Stimulated activated CD8-positive, alpha-beta memory T cell treated with anti-CD3 and anti-CD28 coated beads, Interleukin-4, amount 100 ng/mL, for 1 hour (primary cell): ENCODE measurements around the gene PRKAG2.
"Not testable (repeated sequence)": the region's sequence is repeated elsewhere in the genome, so short reads cannot be mapped to it uniquely, and the experiment has no call there.

Experiments
- DNase-seq, 2 donors: peaks; one replicate each; pipeline ENCODE4 v3.0.0-alpha.2; 2020; ENCODE audit warnings: low read depth in 2 of 2, low spot score in 1 of 2

Gene PRKAG2

DNA sequence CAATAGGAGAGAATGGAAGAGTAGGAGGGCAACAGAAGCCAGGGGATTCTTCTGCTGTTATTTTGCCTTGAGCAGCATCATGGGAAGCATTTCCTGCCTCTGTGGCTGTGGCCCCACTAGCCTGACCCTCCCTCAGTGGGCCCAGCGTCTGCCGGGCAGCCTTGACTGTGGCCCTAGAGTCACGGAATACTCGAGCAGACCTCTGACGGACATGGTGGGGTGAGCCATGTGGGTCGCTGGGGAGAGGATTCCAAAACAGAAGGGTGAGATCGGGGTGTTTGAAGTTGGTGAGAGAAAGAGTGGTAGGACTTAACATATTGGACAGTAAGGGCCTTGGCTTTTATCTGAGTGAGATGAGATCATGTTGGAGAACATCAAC is 8.3 kb upstream of the PRKAG2 start:
- no peak for DNase-seq

DNA sequence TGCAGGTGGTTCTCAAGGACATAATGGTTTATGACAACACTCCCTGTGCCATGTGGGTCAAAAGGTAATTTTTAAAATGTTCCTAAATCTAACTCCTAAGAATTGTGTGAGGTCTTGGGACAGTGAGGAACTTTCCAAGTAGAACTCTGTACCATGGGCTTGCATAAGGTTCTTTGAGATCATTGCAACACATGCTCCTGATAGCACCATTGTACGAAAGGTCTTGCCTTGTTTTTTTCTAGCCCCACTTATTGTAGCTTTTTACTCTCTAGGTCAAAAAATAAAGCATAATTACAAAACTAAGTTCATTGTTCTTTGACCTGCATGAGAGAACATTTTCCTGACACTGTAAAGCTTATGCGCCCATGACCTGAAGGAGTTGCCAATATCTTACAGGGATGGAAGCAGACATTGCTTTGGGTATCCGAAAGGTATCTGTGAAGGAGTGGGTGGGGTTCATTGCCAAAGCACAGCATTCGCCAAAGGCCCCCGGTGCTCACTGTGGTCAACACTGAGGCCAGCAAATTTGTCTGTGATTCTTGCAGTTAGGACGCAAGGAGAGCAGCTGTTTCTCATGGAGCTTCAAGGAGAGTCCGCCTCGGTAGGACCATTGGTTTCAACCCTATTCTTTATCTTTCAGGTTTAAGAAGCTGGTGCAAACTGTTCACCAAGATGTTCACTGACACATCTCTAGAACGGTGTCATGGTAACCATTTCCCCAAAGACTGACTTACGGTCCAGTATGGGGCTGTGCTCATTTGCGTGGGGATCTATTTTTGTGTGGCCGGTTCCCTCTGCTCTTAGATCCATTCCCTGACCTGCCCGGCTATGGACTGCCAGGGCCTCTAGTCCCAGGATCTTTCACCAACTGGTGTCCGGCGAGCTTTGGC is 7.6 kb upstream of the PRKAG2 start:
- DNase-seq = no peak

DNA sequence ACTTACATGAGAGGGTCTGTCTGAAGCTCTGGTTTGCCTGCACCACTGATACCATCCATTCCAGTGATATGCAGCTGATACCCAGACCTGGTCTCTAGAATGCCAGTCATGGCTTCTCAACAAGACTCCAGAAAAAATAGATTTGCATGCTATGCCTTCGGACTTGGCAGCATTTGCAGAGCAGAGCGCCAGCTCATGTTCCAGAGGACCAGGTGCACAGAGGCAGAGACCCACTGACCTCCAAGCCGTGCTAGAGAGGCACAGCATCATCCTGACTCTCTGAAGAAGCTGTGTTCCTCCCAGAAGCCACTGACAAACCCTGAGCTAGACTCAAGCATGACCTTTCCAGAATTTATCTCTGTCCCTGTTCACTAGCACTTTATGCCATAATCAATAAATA is 6.9 kb upstream of the PRKAG2 start:
- DNase-seq = no peak

DNA sequence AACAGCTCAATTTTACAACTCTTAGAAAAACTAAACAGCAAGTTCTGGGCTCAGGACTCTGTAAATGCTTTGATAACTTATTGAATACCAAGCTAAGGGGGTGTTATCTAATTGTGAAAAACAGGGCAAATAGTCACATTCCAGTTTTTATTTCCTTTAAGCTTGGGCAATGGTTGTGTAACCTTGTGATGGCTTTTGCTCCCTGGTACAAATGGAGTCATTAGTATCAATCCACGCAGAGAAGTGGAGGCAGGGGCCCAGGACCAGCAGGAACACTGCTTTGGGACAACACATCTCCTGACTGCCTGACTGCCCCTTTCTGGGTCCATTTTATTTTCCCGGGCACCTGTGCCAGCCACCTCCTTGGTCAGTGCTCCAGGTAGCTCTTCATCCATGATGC is 5.8 kb upstream of the PRKAG2 start:
- no peak for DNase-seq

DNA sequence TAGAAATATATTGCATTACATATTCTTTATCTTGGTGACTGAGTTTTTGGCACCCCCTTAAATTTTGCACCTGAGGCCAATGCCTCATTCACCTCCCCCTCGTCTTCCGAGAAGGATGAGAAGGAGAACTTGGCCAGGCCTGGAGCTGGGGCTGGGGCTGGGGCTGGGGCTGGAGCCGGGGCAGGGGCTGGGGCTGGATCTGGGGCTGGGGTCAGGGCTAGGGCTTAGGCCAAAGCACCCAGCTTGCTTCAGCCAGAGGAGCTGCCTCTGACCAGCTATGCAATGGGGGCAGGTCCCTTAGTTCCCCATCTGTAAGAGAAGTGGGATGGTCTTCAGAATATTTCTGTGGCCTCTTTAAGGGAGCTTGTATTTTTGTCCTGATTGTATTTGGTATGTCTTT is 3.8 kb upstream of the PRKAG2 start:
- DNase-seq = no peak

DNA sequence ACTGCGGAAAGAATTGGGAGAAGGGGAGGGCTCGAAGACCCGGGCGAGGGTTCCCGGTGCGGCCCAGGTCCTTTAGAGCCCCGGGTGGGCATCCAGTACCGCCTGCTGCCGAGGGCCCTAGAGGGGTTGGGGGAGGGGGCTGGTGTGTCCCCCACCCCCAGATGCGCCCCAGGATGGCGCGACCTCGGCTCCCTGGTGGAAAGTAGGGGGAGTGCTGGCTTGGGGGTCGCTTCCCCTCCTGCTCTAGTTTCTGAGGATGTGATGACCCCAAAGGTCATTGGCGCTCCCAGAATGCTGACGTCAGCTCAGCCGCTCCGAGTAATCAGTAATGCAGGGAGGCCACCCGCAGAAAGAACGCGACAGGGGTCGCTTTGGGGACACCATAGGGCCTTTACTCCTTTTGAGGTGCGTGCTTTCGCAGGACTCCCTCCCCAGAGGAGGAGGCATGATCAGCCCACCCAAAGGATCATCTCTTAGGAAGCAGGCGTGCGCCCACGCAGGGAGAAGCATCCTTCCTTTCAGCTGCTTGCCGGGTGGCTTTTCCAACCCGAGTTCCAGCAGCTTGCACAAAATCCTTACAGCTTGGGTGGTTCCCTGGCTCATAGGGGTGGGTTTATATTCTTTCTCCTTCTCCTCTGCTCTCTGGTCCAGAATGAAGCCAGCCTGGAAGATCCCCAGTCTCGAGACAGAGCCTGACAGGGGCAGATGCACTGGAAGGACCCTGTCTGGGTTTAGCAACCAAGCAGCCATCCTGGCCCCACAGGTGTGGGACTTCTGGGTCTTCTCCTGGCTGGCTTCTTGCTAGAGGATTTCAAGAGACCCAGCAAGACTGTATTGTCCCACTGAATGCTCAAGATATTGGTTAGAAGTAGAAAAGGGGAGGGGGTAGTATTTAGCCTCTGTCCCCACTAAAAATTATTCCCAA is 1.3 kb upstream of the PRKAG2 start:
- no peak for DNase-seq

DNA sequence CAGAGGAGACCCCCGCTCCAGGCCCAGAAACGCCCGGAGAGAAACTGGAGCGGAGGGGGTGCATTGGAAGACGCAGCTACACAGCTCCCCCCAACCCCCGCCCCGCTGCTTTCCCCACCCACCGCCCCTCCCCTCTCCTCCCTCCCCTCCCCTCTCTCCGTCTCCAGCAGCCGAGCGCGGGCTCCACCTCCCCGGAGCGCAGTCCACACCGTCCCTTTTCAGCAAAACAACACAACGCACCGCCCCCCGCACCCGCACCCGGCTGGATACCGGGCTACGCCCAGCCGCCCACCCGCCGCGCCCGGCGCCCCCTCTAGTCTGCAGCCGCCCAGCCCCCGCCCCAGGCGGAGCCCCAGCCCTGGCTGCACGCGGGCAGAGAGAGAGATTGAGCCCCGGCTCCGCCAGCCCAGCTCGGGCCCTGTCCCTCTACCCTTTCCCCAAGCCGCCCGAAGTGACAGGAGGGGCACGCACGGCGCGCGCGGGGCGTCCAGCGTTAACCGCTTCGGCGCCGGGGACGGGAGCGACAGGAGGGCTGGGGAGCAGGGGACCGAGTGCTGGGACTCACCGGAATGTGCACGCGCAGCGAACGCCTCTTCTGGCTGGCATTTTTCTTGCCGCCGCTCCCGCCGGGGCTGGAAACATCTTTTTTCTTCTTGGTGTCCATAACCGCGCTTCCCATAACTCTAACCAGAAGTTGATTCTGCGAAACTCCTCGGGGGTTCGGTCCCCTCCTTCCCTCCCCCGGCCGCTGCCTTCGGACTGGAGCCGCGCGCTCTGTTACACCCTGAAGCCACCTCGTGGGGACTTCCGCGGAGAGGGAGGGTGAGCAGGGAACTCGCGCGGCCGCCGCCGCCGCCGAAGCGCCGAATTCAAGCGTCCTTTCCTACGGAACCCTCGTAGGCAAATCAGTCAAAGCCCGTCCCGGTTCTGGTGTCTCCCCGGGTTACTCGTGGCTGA is 695 bp downstream of the PRKAG2 start:
- peak; percentile 28 to 51 for DNase-seq

DNA sequence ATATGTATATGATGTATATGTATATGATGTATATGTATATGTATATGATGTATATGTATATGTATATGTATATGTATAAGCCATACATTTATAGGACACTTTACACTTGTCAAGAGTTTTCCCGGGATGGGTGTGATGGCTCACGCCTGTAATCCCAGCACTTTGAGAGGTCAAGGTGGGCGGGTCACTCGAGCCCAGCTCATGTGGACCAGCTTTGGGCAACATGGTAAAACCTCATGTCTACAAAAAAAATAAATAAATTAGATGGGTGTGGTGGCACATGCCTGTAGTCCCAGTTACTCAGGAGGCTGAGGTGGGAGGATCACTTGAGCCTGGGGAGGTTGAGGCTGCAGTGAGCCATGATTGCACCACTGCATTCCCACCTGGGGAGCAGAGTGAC is 2.4 kb downstream of the PRKAG2 start:
- DNase-seq = not testable (repeated sequence)

DNA sequence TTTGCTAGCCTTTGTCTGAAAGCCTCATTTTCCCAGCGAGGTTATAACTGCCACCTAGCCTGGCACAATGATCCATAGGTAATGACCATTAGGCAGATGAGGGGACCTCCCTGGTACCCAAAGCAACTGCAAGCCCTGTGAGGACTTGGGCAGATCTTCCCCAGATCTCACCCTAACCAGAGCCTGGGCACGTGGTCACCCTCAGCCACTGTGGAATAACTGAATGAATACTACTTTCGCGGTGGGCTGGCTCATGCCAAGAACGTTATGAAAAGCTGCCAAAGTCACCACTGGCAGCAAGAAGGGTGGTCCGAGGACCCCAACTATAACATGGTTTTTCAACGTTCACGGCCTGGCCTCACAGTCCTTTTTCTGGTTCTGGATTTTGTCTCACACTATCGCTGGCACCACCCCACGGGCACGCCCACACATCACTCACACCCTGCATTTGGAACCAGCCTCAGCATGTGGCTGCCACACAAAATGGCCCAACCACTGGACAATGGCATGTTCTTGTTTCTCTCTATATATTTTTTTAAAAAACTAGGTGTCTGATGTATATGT is 3.4 kb downstream of the PRKAG2 start:
- DNase-seq = no peak

DNA sequence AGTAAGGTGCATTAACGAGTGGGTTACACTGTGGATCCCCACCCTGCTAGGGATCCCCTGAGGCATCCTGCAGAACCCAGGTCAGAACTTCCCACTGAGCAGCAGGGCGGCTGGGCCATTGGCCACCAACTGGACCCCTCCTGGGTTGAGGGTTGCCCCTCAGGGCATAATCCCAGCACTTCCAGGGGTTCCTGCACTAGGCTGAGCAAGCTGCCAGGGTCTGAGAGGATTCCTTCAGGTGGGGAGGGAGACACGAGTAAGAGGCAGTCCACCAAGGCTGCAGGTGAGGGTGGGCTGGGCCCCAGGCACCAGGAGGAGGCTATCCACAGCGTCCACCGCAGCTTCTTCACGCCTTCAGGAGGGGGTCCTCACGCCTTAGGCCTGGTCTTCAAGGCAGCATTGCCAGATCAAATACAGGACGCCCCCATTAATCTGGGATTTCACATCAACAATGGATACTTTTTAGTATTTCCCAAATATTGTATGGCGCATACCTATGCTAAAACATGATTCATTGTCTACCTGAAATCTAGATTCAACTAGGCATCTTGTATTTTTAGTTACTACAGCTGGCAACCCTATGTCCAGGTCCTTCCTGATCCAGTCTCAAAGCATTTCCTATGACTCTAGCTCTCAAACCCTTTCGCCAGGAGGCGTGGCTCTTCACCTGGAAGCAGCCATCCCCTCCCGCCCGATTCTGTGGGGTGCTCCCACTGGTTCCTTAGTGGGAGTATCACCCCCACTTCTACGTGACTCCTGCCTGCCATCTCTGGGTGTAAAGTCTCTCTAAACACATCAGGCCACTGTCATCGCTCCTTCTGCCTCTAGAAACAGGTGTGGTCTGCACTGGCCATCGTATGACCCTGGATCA is 4.1 kb downstream of the PRKAG2 start:
- no peak for DNase-seq

DNA sequence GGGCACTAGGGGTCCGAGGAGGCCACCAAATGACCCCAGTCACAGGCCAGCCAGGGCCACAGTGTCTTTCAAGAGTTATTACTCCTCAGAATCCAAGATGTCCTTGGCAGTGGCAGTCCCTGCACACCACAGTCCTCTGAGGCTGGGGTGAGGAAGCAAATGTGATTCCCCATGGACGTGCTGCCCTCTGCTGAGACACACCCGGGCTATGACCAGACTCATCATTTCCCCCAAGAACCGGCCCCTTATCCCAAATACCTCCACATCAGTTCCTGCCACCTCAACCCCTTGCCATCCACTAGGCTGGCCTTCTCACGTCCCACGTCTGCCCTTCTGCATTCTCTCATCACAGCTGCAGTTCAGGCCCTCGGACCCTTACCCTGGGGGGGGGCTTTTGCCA is 5.0 kb downstream of the PRKAG2 start:
- no peak for DNase-seq

DNA sequence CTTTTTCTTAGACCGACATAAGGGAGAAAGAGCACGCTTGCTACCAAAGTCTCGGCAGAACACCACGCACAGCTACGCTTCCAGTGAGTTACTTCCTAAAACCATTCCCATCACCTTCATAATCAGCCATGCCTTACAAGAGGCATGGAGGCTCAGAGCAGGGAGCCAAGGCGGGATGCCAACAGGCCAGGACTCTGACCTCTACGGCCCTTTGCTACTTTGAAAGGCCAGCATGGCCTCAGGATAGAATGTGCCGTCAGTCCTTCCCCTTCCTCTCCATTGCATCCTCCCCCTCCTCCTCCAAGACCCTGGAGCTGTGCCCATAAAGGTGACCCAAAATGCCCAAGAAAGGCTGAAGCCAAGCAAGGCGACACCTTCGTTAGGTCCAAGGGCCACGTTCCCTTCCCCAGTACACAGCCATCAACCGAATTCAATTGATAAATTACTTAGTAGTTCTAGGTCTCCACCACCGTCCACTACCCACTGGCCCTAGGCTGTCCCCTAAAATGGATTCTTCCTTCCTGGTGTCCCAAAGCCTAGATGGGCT is 5.7 kb downstream of the PRKAG2 start:
- DNase-seq = no peak

DNA sequence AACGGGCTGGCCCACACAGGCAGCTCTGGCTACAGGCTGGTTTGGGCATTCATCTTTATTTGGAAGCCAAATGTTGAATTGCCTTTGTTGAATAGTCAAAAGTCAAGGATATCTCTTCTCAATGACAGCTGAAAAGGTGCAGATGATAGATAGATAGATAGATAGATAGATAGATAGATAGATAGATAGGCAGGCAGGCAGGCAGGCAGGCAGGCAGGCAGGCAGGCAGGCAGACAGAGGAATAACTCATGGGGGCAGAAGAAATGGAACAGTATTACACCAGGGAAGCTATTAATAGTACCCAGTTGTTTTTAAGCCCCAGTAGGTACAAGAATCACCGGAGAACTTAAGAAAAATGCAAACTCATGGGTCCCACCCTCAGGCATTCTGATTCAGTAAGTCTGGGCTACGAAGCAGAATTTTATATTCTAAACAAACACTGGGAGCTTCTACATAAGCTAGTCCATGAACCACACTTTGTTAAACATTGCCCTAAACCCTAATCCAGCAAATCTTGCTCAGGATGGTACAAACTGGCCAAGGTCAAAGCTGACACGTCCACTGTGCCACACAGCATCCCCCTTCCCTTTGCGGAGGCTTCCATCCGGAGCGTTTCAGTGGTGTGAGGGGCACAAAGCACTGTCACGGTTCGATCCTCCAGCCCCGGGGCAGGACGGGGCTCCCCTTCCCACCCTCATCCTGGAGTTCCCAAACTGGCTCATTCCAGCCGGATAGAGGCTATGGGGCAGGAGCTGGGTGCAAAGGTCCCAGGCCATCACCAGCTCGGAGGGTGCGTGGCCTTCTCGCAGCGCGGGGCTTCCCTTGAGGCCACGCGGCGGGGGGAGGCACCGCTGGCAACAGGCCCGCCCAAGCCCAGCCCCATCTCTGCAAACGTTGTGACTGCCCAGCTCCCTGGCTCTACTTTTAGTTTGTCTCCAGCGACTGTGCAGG is 6.7 kb downstream of the PRKAG2 start:
- no peak for DNase-seq

DNA sequence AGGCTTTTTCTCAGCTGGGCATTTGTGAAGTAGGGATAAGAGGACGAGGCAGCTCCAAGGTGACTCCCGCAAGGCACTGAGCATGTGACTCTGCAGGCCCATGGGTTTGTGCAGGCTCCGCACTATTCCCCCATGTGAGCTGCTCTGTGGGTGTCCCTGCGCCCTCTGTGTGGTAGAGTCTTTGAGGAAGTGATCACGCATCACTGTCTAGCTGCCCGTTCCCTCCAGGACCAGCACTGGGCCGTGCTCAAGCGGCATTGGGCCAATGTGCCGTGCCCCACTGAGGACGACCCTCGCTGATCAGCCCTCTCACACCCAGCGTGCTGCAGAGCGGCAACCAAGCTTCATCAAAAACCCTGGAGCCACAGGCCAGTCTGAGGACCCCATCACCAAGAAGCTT is 7.5 kb downstream of the PRKAG2 start:
- no peak for DNase-seq

DNA sequence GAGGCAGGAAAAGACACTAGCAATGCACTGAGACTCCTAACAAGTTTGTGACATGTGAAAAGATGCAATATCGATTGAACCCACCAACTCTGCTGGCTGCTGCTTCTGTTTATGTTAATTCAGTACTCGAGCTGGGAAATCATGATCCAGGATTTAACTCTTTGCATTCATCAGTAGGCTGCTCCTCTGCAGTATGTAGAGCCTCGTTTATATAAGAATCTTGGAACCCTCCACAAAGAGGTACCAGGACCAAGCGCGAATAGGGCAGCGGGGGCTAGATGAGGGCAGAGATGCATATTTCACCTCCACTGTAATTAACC is 7.8 kb downstream of the PRKAG2 start:
- DNase-seq = no peak

DNA sequence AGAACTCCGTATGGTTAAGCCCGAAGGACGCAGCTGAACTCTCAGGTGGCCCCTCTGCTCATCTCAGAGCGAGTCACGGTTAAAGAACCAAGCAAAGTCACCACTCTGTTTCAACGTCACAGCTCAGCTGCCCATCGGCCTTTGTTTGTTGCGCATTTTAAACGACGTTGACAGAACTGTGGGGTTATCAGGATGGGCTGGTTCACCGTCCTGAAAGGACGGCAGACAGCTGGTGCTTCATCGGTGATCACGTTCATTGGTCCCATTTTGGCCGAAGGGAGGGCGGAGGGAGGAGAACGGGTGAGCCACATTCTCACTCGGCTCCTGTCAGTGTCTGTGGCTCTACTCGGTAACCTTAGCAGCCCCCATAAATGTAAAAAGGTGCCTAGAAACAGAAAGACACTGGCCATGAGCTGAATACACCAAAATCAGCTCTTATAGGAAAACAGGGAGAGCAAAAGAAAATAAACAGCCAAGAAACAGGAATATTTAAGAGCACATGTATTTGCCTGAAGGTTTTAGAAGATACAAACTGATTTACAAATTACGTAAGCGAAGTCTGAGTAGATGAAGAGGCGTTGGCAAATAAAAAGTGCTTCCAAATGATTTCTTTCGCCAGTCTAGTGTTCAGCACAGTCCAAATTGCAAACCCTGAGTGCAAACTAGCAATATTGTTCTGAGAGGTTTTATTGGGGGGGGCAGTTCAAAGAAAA is 8.4 kb downstream of the PRKAG2 start:
- DNase-seq = no peak

DNA sequence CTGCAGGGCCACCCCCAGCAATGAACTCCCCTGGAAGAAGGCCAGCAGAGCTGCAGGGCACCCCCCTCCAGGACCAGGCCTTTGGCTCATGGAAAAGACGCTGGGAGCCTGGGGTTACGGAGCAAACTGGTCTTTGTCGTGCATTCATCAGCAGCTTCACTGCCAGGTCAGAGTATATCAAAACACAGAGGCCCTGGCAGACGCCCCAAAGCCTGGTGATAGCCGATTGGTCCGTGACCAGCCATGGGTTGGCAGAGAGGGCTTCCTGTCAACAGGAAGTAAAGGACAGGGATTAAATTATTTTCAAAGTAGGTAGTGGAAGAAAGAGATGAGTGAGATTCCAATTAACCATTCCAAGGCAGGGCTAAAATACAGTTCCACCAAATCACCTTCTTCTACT is 9.0 kb downstream of the PRKAG2 start:
- DNase-seq = no peak
